Hematopoietic multipotent progenitor cell treated with erythropoietin and hydrocortisone succinate and interleukin-3 and kit ligand, for 15 days (in vitro differentiated cells): ENCODE data around the gene DECR2.
"Not testable (repeated sequence)": the region's sequence is repeated elsewhere in the genome, so short reads cannot be mapped to it uniquely, and the experiment has no call there.

Experiments
- DNase-seq: peaks from one replicate; pipeline ENCODE4 v3.0.0-alpha.2; 2015; ENCODE audit warnings: low spot score

Gene DECR2

DNA sequence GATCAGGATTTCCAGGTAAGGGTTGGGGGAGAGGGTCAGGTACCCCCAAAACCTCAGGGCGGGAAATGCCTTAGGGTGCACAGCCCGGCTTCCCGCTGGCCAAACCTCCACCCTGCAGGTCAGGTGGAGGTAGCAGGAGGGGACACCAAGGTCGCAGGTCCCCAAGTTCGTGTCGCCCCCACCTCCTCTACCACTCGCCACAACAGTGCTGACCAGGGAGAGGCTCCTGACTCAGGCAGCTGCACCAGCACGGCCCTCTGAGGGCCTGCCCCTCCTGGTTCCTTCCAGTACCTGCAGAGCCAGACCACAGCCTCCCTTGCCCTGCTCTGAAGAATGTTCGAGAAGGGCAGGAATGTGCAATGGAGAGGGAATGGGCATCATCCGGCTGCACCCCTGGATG is 35.2 kb upstream of the DECR2 start:
- no peak for DNase-seq

DNA sequence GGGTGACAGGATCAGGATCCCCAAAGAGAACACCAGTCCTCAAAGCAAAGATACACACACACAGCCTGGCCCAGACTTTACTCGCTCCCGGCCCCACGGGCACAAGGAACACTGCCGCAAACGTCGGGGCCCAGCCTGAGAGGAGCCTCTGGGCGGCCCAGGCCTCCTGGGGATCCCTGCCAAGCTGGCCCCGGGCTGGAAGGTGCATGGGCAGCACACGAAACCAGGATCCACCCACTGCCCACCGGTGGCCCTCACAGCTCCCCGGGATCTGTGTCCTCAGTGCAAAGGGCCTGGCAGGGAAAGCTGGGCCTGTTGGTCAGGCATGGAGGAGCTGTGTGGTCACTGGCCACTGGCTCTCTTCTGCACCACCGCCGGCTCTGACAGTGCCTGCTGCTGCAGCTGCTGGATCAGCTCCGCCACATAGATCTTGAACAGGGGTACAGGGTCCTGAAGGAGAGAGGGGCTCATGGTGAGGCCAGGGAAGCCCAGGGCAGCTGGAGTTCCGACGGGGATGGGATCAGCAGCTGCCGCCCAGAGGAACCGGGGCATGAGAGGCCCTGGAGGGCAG is 34.3 kb upstream of the DECR2 start:
- DNase-seq, result no peak

DNA sequence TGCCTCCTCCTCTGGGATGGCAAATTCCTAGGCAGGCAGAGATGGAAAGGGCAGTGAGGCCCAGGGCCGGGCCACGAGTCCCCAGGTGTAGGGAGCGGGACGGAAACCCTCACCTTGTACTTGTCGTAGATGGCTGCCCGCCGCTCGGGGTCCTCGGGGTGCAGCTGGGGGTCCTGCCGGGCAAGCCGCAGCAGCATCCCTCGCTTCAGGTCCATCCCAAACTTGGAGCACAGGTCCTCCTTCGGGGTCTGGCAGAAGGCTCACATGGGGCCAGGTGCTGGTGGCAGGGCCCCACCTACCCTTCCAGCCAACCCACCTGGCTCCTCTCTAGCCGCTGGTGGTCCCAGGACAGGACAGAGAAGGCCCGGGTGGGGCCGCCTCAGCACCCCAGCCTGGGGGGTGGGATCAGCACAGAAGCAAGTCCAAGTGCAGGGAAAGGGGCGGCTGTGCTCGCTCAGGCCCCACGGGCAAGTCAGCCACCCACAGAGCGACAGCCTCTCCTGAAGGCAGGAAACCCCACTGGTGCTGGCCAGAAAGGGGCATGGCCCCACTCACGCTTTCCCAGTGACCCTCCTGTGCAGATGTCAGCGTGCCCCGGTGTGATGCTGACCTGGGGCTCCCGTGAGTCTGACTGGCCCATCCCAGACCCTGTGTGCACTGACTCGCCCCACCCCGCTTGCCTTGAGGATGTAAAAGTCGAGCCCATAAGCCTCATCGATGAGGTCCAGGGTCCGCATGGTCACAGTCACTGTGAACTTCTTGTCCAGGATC is 33.1 kb upstream of the DECR2 start:
- DNase-seq, result no peak

DNA sequence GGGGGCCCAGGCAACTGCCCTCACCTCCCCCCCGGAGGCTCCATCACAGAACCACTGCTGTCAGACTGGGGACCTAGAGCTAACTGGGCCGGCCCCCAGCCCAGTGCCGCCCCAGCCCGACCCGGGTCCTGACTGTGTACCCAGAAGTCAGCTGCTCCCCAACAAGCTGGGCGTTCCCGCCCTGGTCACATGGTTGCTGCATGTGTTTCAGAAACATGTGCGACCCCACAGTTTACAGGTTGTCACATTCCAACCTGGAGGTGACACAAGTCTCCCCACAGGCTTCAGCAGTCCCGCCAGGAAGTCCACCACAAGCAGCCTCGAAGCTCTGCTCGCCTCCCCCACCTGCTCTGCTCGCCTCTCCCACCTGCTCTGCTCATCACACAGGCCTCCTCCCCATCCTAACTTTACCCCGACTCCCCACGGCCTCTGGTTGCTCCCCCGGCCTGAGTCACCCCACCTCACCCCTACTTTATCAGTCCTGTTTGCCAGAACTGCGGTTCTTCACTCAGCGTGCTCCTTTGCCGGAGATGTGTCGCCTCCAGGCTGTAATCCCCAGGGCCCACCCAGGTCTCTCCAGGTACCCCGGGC is 32.3 kb upstream of the DECR2 start:
- DNase-seq, result no peak

DNA sequence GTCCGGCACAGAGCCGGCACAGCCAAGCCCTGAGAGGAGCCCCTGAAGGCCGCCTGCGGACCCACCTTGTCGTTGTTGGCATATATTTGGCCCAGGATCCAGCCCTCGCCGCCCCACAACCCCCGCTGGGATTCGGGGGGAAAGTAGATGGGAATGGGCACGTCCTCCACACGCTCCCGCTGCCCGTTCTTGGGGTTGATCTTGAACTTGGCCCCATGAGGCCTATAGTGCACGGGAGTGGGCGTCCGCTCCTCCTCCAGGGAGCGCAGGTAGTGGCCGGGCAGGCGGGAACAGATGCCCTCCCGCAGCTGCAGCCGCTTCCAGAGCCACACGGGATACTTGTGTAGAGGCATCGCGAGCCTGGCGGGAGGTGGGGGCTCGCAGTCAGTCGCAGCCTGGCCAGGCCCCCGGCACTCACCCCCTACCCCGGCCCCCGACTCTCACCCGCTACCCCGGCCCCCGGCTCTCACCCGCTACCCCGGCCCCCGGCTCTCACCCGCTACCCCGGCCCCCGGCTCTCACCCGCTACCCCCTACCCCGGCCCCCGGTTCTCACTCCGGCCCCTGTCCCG is 31.7 kb upstream of the DECR2 start:
- DNase-seq, result no peak

DNA sequence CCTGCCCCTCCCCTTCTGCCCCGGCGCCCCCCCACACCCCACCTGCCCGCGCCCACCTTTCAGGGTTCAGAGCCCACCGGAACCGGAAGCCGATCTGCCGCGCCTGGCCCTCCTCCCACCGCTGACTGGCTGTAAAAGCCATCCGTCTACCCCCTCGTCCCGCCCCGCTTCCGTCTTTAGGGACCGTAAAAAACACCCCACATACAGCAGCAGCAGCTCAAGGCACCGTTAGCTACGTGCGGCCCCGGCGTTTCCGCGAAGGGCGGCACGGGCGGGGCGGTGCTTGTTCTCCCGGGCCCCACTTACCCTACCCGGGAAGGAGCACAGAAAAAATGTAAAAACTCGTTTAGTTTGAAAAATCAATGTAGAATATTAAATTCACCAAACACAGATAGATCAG is 31.2 kb upstream of the DECR2 start, which contains the start of gene MRPL28:
Gene MRPL28 (minus strand): TSS at position 96 of the 400 bp plus-strand sequence. CDS start 320 bp downstream, outside the sequence.
- peak; percentile 95 for DNase-seq

DNA sequence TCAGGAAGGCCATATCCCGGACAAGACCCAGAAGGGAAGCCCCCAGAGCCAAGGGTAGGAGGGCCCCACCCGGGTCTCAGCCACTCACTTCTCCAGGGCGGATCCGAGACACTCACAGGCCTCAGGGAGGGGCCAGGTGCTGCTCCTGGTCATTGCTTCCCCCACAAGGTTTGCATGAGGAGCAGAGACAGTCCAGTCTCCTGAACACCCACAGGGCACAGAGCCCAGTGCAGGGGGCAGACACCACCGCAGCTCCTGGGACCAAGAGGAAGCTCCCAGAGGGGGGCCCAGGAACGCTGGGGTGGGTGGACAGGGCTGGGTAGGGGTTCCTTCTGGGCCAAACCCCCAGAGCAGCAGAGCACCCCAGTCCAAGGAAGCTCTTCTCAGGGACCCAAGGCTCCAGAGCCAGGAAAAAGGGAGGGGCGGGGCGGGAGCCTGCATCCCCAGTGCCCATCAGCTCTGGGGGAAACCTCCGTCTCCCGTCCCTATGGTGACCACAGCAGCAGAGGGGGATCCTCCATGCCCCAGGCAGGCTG is 30.6 kb upstream of the DECR2 start:
- DNase-seq, result no peak

DNA sequence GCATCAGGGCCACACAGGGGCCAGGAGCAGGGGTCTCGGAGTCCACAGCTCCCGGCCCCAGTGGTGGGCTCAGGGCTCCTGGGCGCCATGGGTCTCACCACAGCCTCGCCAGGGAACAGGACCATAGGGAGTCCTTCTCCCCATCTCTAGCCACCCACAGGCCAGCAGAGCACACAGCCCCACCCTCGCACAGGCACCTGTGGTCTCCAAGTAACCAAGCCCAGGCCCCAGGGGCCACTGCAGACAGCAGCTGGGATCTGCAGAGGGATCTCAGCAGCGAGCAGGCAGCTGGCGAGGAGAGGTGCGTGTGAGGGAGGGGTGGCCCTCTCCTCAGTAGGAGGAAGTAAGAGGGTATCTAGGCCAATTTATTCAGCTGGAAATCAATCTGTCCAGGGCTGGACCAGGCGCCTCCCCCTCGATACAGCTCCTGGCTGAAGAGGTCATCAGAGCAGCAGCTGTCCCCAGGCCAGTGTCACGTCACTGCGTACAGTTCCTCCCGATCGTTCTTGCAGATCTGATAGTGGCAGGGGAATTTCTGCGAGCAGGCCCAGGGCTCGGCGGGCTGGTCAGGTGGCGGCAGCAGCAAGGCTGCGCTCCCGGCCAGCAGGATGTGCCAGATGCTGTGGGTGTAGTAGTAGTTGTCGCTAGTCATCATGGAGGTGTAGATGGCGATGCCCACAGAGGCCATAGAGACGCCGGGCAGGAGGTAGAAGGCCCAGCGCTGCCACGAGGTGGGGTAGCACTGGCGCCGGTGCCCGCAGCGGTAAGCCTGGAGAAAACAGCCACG is 30.0 kb upstream of the DECR2 start:
- no peak for DNase-seq

DNA sequence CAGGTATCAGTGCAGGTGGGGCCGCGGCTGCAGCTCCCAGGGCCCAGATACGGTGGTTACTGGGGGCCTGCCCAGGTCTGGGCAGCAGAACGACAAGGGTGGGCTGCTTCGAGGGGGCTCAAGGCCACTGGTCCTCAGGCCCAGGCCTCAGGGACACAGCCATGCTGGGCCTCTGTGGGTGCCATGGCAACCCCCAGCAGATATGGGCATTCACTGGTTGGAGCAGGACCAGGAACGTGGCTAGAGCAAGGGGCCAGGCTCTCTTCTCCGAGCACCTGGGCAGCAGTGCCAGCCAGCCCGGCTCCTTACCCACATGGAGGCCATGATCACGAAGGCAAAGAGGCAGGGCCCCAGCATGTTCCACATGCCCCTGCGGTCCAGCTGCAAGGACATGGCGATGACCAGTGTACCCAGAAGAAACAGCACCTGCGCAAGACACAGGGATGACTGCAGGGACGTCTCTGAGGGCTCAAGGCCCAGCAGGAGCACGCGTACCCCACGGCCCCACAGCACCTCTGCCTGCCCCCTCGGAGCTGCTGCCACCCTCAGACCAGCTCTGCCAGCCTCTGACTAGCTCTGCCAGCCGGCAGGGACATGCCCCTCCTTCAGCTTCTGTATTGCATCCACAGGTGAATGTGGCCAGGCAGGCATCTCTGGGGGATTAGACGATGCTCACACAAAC is 29.2 kb upstream of the DECR2 start:
- no peak for DNase-seq

DNA sequence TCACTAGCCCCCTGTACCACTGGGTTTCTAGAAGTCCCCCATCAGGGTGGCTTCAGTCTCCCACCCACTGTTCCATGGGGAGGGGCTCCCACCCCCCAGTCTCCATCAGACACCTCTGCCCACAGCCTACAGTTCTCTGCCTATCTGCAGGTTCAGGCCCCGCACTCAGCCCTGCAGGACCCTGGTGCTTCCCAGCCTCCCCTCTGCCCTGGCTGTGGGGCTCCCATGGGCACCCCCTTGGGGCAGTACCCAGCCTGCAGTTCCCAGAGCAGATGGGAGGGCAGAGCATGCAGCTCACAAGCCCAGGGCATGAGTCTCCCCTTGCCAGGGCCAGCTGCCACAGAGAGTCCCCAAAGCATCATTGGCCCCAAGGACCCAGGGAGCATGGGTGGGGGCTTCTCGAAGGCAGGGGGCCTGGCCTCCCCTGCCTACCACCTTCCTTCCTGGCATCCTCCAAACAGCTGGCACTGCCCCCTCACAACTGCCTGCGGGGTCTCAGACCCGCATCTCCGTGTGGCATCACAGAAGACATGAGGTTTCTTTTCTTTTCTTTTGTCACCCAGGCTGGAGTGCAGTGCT is 28.6 kb upstream of the DECR2 start:
- no peak for DNase-seq

DNA sequence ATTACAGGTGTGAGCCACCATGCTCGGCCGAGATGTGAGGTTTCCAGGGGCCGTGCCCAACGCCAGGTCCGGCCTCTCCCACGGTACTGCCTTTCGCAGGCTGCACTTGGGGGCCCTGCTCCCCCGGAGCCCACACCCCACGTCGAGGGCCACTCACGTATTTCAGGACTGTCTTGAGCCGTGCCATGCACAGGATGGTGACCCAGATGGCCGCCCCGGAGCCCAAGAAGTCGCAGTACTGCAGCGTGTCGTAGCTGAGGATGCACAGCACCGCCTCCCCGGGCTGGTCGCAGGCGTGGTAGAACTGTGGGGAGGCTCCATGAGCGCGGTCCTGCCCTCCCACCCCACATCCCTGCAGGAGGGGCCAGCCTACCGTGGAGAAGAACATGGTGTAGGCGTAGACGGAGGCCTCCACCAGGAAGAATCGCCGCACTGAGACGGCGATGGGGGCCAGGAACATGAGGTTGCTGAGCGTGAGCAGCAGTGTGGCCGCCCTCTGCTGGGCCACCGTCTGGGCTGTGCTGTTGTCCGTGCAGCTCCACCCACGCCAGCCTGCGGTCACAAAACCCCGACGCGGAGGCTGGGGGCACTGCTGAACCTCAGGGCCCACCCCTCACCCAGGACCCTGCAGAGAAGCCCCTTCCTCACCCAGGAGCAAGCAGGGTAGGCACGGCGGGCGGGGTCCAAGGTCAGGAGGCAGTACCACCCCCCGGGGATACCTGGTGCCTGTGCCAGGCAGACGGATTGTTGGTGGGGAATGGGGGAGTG is 27.7 kb upstream of the DECR2 start:
- no peak for DNase-seq

DNA sequence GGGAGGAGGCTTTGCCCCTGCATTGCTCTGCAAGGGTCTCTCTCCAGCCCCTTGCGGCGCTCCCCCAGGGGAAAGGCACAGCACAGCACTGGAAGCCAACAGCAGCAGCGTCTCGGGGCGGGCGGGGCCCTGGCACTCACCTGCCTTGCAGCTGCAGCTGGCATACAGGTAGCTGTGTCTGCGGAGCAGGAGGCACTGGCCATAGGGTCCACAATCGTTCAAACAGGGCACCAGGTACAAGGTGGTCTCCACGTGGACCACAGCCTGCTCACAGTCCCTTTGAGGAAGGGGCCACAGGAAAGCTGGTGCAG is 27.1 kb upstream of the DECR2 start:
- DNase-seq, result no peak

DNA sequence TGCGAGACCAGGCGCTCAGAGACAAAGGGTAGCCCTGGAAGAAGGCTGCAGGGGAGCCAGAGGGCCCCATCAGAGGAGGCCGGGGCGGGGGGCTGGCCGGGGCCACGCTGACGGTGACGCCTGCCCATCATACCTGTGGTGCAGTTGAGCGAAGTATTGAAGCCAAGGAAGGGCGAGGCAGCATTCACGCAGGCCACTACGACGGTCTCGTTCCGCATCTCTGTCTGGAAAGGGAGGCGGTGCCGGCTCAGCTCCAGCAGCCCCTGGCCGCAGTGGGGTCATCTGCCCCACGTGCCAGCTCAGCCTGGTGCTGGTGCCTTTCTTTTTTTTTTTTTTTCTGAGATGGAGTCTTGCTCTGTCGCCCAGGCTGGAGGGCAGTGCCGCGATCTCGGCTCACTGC is 26.5 kb upstream of the DECR2 start:
- no peak for DNase-seq

DNA sequence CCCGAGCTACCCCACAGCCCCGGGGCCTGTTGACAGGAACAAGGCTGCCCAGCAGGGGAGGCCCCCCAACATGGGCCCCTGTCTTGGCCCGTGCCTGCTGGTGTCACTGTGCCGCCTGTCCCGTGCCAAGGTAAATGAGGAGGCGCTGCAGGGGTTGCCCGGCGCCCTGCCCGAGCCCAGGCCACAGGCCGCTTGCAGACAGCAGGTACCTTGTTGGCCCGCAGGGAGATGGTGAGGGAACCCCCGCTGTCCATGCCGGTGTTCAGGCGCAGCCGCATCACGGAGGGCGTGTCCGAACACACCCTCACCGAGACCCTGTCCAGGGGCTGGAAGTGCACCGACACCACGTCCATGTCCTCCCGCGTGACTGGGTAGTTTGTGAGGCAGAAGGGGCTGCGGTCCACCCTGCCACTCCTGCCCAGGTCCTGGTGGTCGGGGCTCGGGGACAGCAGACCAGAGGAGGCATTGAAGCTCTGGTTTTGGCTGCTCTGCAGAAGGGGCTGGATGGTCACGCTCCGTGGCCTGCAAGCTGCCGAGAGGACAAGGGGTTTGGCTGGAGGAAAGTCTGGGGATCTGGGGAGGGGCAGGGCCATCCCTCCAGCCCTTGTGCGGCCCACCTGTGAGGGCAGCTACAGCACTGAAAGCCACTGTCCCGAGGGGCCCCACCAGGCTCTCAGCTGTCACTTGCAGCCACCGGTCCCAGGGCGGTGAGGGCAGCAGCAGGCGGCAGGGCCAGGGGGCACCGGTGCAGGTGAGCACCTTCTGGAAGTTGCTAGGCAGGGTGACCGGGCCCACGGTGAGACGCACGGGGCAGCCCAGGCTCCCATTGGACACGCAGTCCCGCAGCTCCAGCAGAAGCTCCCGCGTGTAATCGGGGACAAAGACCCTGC is 25.5 kb upstream of the DECR2 start:
- no peak for DNase-seq

DNA sequence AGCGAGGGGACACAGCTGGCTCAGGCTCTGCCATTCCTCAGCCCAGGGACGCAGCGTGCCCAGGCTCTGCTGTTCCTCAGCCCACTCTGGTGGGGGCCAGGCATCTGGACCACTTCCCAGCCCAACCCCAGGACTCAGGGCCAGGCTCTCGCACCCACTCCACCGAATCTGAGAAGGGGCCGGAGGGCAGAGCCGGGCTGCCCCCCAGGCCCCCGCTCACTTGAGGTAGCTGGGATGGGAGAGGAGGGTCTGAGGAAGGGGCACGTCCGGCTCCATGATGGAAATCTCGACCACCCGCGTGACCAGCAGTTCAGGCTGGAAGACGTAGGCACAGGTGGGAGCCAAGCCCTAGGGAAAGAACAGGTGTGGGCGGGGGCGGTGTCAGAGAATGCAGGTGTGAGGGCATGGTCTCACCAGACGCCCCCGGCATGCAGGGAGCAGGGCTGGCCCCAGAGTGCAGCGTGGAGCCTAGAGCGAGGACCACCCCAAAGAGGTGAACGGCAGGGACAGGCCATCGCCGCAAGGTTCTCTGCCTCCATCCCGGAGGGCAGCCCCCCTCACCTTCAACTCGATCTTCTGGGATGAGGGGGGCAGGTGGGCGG is 24.8 kb upstream of the DECR2 start:
- no peak for DNase-seq

DNA sequence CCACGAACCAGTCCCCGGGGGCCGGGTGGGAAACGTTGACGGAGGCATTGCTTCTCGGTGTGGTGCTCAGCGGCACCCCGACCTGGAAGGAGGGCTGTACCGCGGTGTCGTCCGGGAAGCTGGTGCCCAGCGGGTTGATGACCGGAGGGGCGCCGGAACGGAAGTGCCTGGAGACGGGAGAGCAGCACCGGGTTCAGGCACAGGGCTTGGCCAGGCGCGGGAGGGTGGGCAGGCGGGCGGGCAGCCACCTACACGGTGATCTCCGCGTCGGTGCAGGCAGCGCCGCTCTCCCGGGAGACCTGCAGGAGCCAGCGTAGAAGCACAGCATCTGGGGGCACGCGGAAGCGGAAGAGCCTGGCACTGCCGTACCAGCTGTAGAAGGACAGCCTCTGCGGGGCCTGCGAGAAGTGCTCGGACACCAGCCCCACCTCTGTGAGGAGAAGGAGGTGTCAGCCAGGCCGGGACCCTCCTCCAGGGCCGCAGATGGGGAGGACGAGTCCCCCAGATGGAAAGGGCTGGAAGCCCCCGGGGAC is 24.2 kb upstream of the DECR2 start:
- no peak for DNase-seq

DNA sequence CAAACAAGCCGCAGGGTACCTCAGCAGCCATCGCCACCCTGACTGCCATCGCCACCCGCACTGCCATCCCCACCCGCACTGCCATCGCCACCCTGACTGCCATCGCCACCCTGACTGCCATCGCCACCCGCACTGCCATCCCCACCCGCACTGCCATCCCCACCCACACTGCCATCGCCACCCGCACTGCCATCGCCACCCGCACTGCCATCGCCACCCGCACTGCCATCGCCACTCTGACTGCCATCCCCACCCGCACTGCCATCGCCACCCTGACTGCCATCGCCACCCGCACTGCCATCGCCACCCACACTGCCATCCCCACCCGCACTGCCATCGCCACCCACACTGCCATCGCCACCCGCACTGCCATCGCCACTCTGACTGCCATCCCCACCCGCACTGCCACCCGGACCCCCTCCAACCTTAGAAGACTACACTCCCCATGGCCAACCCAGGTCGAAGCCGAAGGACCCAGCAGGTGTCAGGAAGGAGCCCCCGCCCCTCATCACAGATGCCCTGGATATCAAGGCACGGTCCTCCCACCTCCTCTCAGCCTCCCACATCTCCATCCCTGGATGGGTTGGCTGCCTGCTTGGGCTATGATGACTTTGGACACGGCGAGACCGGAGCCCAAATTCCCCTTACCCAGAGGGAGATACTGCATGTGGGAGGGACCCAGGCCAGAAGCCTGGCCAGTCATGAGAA is 23.4 kb upstream of the DECR2 start:
- DNase-seq, result not testable (repeated sequence)

DNA sequence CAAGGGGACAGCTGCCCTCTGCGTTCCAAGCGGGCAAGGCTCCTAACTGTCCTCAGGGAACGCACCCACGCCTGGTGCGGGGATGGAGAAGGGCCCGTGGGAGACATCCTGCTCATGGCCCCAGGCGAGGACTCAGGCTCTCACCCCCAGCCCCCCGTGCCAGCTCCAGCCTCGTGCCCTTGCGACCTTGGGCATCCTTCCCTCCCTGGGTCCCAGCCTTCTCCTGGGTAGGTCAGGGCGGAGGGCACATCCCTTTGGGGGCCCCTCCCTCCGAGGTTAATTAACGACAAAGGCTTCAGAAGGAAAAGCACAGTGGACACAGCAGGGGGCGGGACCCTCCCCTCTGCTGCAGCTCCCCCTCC is 22.9 kb upstream of the DECR2 start:
- no peak for DNase-seq
